ENCODE results near the gene LDLRAD1. TPM values are rescaled to one million over a fixed set of nuclear protein-coding genes. Genes with fewer than 3 reads are reported as not detected.

Gene LDLRAD1
- total RNA-seq, 2 donors from 2014 or later, result not detected

DNA sequence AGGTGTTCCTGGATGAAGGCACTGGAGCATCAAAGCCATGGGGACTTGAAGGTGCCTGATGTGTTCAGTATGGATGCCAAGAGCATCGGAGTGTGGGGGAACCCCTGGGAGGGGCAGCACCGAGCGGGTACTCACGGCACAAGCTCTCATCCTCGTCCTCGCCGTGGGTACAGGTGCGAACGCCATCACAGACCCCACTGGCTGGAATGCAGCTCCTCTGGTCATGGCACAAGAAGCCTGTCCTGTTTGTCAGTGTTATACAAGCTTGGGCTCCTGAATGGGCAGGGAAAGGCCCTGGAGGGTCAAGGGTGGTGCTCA lies 6.0 kb downstream of the LDLRAD1 start:
- Histone ChIP-seq H3K27me3 (no peaks in the 10 kb centered on the region), H3K4me1 (no peaks in the 10 kb centered on the region), H3K9me3 (no peaks in the 10 kb centered on the region), H3K27ac (no peak overlapping the region), H3K4me3 (no peak overlapping the region), H3K36me3 (no peaks in the 10 kb centered on the region)
- no peak for TF ChIP-seq CTCF (IDR thresholded peaks at IDR 0.05)
- peak; percentile 40 for DNase-seq (ENCODE audit: low spot score)

- Histone ChIP-seq H3K4me3 (no peak overlapping the region), H3K36me3 (no peaks in the 10 kb centered on the region), H3K27me3 (no peaks in the 10 kb centered on the region), H3K27ac (no peak overlapping the region), H3K4me1 (no peaks in the 10 kb centered on the region), H3K9me3 (no peaks in the 10 kb centered on the region)
- no peak for TF ChIP-seq CTCF (IDR thresholded peaks at IDR 0.05)
- peak; percentile 11 for DNase-seq (ENCODE audit: low spot score)
These were observed 6.5 kb downstream of the LDLRAD1 start for GRCh38 chr1:54011316-54012007.

DNA sequence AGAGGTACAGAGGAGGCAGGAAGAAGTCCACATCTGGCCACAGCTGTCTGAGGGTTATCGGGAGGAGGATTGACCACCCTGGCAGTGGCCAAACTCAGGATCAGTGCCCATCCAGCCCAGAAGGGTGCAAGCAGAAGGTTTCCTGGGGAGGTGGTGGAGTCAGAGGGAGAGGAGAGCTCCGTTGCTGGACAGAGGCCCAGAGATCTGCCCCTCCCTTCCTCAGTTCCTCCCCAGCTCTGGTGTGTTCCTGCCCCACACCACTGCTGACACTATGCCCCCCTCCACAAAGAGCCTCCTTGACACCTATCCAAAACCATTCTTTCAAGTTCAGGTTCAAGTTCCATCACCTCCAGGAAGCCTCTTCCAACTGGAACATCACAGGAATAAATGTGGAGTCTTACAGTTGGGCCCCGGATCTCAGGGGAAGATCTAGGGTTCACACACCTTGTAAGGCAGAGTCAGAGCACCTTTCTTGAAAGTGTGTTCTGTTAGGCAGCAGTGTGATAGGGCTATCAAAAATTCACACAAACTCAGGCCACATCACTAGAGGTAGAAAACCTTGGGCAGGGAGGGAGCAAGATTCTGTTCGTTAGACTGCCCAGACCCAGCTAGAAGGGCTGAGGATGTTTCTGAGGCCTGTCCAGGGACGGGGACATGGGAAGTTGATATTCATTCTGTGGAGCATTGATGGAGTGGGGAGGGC lies 7.4 kb downstream of the LDLRAD1 start:
- H3K9me3 ChIP-seq, result no peaks in the 10 kb centered on the region
- H3K27me3 ChIP-seq, result no peaks in the 10 kb centered on the region
- DNase-seq (ENCODE audit: low spot score), result peak; percentile 46
- H3K4me3 ChIP-seq, result no peak overlapping the region
- no peak overlapping the region for H3K27ac ChIP-seq
- TF ChIP-seq CTCF (IDR thresholded peaks at IDR 0.05), result no peak
- H3K4me1 ChIP-seq, result no peaks in the 10 kb centered on the region
- no peaks in the 10 kb centered on the region for H3K36me3 ChIP-seq

- Histone ChIP-seq H3K36me3 (no peaks in the 10 kb centered on the region), H3K27ac (no peak overlapping the region), H3K9me3 (no peaks in the 10 kb centered on the region), H3K4me1 (no peaks in the 10 kb centered on the region), H3K4me3 (no peak overlapping the region), H3K27me3 (no peaks in the 10 kb centered on the region)
- peak; percentile 1 for DNase-seq (ENCODE audit: low spot score)
- TF ChIP-seq CTCF (IDR thresholded peaks at IDR 0.05), result no peak
These were observed 8.6 kb downstream of the LDLRAD1 start for GRCh38 chr1:54009406-54009805.

DNA sequence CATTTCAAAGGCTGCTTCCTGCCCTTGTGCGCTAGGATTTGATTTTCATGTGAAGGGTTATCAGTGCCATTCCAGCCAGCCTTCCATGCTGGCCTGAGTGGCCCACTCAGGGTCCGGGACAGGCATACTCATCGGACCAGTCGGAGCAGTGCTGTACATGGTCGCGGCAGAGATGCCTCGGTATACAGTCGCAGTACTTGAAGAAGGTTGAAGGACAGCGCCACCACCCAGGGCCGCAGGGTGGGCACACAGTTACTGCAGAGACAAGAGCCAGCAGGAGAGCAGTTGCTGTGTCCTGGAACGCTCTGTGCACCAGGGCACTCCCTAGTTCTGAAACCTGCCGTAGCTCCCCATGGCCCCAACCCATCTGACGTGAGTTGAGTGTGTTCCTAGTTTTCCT lies 9.1 kb downstream of the LDLRAD1 start:
- Histone ChIP-seq H3K27me3 (no peaks in the 10 kb centered on the region), H3K36me3 (no peaks in the 10 kb centered on the region), H3K4me1 (no peaks in the 10 kb centered on the region), H3K9me3 (no peaks in the 10 kb centered on the region), H3K4me3 (no peak overlapping the region), H3K27ac (no peak overlapping the region)
- TF ChIP-seq CTCF (IDR thresholded peaks at IDR 0.05), result no peak
- peak; percentile 47 for DNase-seq (ENCODE audit: low spot score)

Measured in right atrium auricular region (tissue), 2 donors.